ENCODE results near the gene SEC14L2. TPM values are rescaled to one million over a fixed set of nuclear protein-coding genes. Genes with fewer than 3 reads are reported as not detected.

Gene SEC14L2
- total RNA-seq, 2 donors from 2014 or later: 0.89 to 2.8 TPM

DNA sequence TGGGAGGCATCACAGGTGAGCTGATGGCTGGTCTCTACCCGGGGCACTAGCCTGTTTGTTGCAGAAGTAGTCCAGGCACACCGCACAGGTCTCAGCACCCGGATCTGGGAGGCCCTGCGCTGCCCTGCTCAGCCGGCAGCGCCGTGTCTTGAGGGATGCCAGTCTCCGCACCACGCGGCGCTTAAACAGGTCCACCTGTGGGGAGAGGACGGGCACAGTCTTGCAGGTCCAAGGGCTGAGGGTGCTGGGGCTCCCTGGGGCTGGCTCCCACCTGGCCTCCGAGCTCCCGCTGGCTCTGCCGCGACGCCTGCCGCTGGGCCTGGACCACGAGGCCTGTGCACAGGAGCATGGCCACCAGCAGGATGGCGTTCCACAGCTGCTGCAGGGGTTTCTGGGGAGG is 16.8 kb upstream of the SEC14L2 start:
- no peak for DNase-seq (ENCODE audit: low spot score)
- Histone ChIP-seq H3K4me3 (no peak overlapping the region), H3K36me3 (peaks cover 8% of the 10 kb centered on the region), H3K27ac (no peak overlapping the region), H3K4me1 (peaks cover 0 to 19% of the 10 kb centered on the region in 2 donors), H3K9me3 (no peaks in the 10 kb centered on the region), H3K27me3 (no peaks in the 10 kb centered on the region)
- TF ChIP-seq, protein P1, sequence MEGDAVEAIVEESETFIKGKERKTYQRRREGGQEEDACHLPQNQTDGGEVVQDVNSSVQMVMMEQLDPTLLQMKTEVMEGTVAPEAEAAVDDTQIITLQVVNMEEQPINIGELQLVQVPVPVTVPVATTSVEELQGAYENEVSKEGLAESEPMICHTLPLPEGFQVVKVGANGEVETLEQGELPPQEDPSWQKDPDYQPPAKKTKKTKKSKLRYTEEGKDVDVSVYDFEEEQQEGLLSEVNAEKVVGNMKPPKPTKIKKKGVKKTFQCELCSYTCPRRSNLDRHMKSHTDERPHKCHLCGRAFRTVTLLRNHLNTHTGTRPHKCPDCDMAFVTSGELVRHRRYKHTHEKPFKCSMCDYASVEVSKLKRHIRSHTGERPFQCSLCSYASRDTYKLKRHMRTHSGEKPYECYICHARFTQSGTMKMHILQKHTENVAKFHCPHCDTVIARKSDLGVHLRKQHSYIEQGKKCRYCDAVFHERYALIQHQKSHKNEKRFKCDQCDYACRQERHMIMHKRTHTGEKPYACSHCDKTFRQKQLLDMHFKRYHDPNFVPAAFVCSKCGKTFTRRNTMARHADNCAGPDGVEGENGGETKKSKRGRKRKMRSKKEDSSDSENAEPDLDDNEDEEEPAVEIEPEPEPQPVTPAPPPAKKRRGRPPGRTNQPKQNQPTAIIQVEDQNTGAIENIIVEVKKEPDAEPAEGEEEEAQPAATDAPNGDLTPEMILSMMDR (IDR thresholded peaks at IDR 0.05): no peak

DNA sequence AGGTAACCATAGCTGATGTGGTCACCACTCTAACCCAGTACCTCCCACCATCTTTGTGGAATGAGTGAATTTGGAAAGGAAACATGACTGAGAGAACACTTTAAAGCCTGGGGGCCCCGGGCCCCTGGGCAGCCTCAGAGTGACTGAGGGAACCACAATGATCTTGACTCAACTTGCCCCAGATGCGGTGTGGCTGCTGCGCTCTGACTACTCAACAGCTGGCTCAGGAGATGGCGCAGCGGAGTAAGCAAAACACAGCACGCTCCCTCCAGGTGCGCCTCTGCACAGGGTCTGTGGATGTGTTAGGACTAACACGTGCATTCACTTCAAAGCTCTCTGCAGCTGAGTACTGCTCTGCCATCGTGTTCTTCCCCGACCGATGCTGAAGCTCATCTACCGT is 15.6 kb upstream of the SEC14L2 start:
- DNase-seq (ENCODE audit: low spot score): no peak
- Histone ChIP-seq H3K27ac (peak overlapping the region in 1 of 2 donors; percentile 48), H3K36me3 (peaks cover 8% of the 10 kb centered on the region), H3K4me1 (peaks cover 0 to 19% of the 10 kb centered on the region in 2 donors), H3K4me3 (no peak overlapping the region), H3K9me3 (no peaks in the 10 kb centered on the region), H3K27me3 (no peaks in the 10 kb centered on the region)
- TF ChIP-seq, protein P1 (IDR thresholded peaks at IDR 0.05): no peak

DNA sequence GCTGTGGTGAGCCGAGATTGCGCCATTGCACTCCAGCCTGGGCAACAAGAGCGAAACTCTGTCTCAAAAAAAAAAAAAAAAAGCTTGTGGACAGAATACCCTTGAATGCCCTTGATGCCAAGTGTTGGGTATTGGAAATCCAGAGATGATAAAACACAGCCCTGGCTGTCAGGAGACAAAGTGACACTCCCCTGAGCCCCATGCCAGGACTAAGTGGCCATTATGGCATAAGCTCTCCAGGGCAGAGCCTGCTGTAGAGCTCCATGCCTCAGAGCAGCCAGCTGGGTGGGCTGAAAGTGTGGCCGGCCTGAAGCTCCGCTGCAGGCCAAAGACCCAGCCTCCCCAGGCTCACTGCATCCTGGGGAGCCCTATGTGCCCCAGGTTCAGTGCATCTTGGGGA is 14.5 kb upstream of the SEC14L2 start:
- no peaks in the 10 kb centered on the region for H3K27me3 ChIP-seq
- TF ChIP-seq, protein P1 (IDR thresholded peaks at IDR 0.05): no peak
- H3K4me1 ChIP-seq: peaks cover 0 to 24% of the 10 kb centered on the region in 2 donors
- DNase-seq (ENCODE audit: low spot score): no peak
- H3K36me3 ChIP-seq: peaks cover 8% of the 10 kb centered on the region
- peak overlapping the region in 1 of 2 donors; percentile 75 for H3K27ac ChIP-seq
- H3K4me3 ChIP-seq: no peak overlapping the region
- no peaks in the 10 kb centered on the region for H3K9me3 ChIP-seq

DNA sequence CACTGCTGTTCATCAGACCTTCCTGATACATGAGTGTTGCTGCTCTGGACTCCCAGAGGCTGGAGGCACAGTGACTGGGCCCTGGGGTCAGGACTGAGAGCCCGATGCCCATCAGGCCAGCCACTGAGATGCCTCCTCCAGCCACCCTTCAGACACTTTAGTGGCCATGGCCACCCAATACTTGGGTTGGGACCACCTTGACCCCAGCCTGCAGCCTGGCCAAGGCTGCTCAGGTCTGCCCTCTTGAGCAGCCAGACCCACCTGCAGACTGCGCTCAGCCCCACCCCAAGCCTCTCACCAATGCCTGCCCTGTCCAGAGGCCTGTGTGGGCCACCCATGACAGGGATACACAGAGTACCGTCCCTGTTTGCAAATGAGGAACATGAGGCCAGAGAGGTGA is 13.8 kb upstream of the SEC14L2 start:
- peaks cover 0 to 28% of the 10 kb centered on the region in 2 donors for H3K4me1 ChIP-seq
- peak overlapping the region in 1 of 2 donors; percentile 75 for H3K27ac ChIP-seq
- DNase-seq (ENCODE audit: low spot score): no peak
- H3K4me3 ChIP-seq: no peak overlapping the region
- H3K9me3 ChIP-seq: no peaks in the 10 kb centered on the region
- H3K36me3 ChIP-seq: peaks cover 8% of the 10 kb centered on the region
- H3K27me3 ChIP-seq: no peaks in the 10 kb centered on the region
- TF ChIP-seq, protein P1 (IDR thresholded peaks at IDR 0.05): no peak

DNA sequence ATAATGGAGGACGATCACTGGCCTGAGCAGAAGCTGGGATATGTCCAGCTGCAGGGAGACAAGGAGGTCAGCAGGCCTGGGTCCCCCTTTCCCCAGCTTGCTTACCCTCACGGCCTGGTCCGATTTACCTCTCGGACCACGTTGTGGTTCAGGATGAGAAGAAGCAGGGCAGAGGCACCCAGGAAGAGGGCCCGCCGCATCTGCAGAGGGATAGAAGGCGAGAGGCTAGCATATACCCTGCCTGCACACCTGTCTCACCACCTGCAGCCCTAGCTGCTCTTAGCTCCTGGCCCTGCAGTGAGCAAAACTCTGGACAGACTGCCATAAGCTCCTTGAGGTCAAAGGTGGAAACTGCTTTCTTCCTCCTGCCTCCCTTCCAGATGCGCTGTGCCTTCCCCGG is 10.9 kb upstream of the SEC14L2 start:
- H3K27ac ChIP-seq: no peak overlapping the region

DNA sequence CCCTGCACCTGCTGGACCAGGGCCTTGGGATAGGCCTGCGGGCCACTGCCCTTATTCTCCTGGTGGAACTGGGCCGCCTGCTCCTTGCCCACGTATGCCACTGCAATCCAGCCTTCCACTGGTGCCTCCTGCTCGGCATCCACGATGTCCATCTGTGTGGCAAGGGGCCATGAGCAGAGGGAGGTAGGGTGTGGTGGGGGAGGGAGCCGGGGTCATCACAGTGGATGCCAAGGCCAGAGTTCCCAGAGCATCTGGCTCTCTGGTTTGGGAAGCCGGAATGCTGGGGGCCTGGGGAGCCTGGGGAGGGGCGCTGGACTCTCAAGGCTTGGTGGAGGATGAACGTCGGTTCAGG is 10.2 kb upstream of the SEC14L2 start:
- peak overlapping the region; percentile 69 to 76 for H3K27ac ChIP-seq

More for the DNA sequence above, 10.9 kb upstream of the SEC14L2 start:
- H3K36me3 ChIP-seq: no peaks in the 10 kb centered on the region
- TF ChIP-seq, protein P1 (IDR thresholded peaks at IDR 0.05): no peak
- DNase-seq (ENCODE audit: low spot score): no peak
- H3K9me3 ChIP-seq: no peaks in the 10 kb centered on the region
- H3K4me1 ChIP-seq: peaks cover 0 to 28% of the 10 kb centered on the region in 2 donors
- H3K27me3 ChIP-seq: no peaks in the 10 kb centered on the region
- no peak overlapping the region for H3K4me3 ChIP-seq

More for the DNA sequence above, 10.2 kb upstream of the SEC14L2 start:
- Histone ChIP-seq H3K9me3 (no peaks in the 10 kb centered on the region), H3K27me3 (no peaks in the 10 kb centered on the region), H3K4me3 (peak overlapping the region; percentile 54 to 61), H3K4me1 (peaks cover 0 to 28% of the 10 kb centered on the region in 2 donors), H3K36me3 (no peaks in the 10 kb centered on the region)
- TF ChIP-seq, protein P1 (IDR thresholded peaks at IDR 0.05): no peak
- no peak for DNase-seq (ENCODE audit: low spot score)
